HG03175 (cell line): ENCODE data around the gene YLPM1.

Source experiments
- ATAC-seq: cut with Tn5 transposase; IDR thresholded peaks from one replicate; pipeline ENCODE4 v1.9.1; 2021; ENCODE audit warnings: mild to moderate bottlenecking, moderate library complexity; ENCODE audit not compliant: unreplicated experiment

The YLPM1 gene

DNA sequence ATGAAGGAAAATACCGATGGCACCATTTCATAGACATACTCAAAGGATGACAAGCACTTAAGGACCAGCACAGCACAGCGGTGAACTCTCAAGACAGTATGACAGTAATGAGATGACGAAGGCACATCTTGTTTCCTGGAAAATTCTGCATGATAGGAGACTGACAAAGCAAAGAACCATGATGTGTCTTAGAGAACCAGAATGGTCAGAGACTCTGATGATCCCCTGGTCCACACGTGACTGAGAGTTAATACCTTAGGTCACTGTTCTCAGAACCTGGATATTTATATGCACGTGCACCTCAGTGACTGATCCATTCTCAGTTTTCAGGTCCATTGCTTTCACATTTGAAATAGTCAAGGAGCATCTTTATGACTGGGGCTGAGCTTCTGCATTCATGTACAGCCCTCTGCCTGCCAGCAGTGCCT is 77.5 kb downstream of the YLPM1 start:
- ATAC-seq, result peak; percentile 45

DNA sequence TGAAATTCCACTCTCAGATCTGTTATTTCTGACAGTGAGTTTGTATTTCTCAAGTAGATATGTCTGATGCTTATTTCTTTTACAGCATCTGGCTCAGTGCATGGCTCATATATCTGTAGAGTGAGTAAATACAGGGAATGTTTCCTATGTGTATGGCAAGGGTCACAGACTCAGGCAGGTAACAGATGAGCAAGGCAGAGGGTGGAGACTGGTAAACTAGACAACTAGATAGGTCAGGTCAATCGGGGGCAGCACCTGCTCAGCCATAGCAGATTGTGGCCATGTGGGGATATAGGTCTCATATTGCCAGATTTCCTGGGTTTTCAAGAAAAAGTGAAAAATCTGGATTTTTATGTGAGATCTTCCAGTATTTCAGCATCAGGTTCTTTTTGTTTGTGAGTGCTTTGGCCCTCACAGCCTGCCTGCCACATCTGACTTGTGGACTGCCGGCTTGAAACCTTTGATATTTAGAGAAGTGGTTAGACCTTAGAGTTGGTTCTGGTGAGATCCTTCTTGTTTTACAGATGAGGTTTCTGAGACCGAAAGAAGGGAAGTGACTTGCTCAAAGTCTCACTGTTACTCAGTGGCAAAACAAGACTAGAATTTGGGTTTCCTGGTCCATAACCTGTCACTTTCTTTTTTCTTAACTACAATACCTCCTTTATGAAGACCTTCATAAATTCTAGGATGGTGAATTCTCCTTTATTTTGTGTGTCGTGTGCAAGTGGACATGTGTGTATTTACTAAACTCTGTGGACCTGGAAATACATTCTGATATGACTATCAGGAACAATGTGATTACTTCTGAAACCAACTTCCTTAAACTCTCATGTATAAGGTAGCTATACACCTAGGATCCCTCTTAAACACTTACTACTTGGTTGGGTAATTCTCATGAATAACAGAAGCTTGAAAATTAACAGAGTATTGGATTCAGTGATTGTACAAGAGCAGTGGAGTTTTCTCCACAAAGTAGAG is 78.4 kb downstream of the YLPM1 start:
- ATAC-seq, result peak; percentile 92

DNA sequence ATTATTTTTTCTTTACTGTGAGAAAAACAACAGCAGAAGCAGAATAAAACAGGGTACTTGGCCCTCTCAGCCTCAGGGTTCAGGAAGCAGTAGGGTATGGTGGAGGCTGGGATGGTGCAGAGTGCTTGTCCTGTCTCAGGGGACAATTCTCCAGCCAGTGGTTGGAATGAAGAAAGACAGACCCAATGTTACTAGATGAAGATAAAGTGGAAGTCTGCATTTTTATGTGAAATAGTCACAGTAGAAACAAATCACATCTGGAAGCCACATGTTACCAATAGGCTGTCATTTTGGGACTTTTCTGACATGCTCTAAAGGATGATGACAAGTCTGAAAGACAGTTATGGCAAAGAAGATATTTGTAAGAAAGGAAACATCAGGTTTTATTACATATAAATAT is 80.5 kb downstream of the YLPM1 start:
- ATAC-seq, result no peak

DNA sequence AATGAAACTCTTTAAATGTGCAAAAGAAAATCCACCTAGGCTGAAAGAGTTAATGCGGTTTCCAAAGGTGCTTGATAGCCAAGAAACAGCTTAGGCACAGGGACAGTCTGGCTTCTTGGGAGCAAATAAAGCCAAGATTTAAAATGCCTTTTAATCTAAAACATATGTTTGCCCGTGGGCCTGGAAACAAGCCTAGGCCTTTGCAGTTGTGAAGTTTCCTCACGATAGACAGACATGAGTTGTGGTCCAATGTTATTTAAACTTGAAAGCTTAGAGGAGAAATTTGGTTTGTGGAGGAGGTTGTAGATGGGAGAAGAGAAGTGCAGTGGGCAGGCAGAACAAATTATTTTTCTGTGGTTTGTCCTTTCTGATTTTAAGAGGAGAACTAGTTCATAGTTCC is 83.1 kb downstream of the YLPM1 start:
- no peak for ATAC-seq

DNA sequence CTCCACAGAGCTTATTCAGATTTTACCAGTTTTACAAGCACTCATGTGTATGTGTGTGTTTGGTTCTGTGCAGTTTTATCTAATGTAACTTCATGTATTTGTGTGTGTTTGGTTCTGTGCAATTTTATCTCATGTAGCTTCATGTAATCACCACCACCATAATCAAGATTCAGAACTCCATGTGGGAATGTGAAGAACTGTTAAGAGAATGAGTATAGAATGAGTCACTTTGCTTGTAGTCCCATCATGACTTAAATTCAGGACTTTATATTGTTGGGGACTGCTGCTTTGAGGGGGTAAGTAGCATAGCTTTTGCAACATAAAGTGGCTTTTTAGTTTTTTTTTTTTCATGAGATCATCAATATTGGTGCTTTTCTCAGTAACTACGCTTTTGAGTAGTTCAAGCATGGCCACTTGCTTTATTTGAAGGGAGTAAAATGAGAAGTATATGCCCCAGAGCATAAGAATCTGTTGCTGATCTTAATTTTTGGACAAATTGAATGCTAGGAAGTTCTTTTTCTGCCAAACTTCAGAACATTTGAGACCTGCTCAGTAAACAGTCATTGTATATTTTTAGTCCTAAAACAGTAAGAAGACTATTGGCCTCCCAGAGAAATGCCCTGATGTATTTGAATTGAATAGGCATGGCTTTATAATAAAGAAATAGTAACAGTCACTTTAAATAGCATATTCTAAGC is 84.0 kb downstream of the YLPM1 start:
- ATAC-seq, result no peak

DNA sequence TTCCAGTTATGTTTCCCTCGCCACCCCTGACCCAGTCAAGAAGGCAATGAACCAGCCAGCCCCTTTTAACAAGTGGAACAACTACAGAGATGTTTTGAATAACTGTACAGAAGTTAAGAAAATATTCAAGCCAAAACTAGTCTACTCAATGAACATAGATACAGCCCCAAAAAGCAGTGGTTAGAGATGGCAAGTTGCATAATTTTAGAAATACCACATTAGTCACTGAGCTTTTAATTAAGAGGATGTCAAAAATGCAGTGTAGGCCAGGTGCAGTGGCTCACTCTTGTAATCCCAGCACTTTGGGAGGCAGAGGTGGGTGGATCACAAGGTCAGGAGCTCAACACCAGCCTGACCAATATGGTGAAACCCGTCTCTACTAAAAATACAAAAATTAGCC is 85.7 kb downstream of the YLPM1 start:
- no peak for ATAC-seq

DNA sequence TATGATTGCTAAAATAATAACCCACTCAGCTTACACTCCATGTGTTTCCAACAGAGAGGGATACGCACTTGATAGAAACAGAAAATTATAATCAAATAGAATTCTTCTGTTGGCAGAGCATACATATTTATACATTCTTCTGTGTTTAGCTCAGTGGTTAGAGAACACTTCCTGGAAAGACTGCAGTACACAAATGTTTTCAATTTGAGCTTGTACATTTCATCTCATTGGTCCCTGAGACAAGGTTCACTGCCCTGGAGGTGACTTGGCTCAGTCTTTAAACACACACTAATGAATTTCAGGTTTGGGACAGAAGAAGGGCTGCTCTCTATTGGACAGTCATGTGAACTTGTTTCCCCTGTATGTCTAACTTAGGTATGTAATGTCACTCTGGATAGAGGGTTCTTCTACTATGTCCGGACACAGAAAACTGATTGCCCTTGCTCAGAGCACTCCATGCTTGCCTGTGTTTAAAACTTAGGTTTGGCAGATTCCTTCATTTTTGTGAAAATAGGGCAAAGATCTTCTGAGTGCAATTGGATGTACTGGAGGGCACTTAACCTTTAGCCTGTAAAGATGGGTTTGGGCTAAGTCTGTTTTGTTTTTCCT is 89.9 kb downstream of the YLPM1 start:
- no peak for ATAC-seq

DNA sequence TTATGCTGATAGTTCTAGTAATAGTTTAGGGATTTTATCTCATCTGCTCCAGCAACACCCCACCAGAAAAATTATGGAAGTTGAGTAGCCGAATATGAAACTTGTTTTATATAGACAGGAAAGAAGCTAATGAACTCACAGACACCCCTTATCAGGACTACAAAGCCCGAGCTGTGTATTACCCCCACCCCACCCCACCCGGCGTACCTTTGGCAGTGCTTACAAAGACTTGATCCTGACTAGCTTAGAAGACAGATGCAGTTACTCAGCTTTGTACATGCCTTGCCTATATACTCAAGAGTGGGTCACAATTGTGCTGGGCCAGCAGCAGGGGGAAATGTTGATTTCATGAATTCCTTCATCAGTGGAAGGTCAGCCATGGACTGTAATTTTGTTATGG is 90.5 kb downstream of the YLPM1 start:
- no peak for ATAC-seq

DNA sequence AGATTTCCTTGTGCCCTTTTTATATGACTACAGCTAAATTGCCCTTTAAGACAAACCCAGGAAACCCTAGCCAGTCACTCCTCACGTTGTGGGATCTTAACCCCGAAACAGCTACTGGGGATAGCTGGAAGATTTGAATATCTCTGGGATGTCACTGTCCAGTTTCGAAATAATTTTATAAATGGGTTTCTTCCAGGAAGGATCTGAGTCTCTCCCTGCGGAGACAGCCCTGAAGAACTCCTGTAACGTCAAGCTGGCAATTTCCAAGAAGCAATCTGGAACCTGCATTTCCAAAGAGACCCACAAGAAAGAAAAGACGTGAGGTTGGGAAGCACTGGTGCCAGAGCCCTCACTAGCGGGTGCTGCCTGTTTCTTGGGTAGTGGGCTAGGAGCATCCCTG is 91.9 kb downstream of the YLPM1 start:
- ATAC-seq, result no peak

DNA sequence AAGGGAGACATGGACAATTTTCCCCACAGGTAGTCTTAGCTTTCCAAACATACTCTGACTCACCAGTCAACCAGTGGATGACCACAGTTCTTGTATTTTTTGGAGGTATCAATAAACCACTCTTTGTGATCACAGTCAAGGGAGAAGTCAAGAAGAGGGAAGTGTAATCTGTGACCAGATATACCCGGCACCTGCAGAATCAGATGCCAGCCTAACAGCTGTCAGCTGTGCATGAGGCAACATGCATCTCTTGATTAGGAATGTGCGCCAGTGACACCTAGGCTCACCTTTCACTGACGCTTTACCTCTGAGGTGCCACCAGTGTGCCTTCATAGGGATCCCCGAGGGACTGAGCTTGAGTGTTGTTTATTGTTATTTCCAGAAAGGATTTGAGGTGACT is 92.8 kb downstream of the YLPM1 start:
- ATAC-seq, result no peak

DNA sequence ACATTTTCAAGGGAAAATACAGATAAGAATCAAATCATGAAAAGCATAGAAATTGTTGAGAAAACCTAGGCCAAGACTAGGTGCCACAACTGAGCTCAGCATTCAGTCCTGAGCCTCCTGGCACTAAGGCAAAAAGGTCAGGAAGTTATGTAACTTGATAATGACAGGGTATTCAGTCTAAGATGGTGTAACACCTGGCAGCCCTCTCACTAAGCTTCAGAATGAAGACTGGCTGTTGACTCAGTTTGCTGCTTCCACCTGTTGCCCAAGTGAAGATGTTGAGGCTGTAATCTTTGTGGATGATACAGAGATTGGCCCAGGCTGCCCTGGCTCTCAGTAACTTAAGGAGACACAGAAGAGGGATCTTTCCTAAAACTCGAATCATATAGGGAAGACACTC is 93.2 kb downstream of the YLPM1 start:
- no peak for ATAC-seq

DNA sequence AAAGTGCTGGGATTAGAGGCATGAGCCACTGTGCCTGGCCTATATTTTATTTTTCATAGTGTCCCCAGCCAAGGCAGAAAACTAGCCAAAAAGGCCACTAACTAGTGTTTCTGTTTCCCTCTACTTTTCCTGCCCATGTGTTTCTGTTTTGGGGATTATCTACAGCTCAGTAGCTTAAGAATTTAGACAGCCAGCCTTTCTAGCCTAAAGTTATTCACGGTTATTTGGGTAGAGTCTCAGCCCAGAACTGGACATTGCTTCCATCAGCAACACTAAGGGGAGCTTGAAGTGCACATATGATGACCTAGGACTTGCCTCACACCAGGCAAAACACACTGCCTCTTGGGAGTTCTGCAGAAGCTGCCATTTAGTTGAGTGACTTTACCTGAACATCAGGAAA is 94.9 kb downstream of the YLPM1 start:
- ATAC-seq, result no peak

DNA sequence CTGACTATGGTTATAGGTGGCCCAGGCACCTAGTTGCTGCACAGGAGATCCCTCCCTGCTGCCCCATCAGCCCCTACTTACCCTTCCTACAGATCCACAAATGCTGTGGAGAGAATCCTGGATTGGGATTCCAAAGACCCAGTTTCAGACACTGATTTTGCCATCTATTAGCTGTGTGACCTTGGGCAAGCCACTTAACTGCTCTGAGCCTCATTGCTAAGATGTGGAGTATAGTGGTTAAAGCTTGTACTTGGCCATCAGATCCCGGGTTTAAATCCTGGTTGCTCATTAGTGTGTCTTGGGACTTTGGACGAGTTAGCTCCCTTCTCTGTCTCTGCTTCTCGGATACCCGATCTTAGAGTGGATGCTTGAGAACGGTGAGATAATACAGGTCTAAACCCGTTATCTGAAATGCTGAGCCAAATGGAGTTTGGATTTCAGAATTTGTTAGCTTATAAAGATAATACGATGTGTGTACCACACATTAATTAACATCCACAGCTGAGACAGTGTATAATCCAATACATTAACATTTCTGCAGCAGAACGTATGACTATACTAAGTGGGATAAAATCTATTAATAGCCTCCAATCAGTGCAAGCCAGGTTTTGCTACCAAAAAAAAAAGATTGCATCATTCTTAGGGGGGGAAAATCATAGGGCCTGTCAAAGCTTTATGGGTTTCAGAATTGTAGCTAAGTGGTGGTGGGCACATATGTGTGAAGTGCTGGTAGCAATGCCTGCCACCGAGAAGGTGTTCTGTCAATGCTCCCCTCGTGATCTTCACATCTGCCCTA is 96.8 kb downstream of the YLPM1 start:
- no peak for ATAC-seq

DNA sequence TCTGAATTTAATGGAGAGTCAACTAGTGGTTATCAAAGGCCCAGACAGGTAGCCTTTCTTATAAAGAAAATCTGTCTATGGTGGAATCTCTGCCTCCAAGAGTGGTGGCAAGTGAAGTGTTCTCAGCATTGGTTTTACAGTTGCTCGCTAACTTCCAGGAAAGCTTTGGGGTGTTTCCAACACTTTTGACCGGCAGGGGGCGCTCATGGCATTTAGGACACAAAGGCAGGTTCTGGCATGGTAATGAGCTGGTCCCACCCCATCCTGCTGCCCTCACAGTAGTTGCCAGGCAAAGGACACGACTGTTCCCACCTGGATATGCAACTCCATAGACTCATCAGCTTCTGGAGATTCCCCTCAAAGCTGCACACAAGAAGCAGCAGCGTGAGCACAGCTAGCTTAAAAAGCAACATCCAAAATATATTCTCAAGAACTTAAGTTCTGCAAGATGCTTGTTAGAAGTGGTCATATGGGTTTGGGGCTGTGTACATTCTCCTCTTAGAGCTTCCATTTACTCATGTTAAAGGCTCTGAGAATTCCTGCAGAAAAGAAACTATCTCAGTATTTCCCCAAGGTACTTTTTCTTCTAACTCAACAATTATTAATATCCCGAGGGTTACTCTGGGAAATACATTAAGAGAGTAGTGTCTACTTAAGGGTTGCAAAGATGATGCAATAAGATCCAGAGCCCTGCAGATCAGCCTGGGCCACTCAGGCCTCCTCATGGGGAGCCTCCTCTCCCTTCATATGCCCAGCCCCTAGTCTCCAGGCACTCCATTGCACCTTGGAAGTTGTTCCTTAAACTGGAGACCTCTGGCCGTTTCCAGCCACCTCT is 98.0 kb downstream of the YLPM1 start:
- no peak for ATAC-seq

DNA sequence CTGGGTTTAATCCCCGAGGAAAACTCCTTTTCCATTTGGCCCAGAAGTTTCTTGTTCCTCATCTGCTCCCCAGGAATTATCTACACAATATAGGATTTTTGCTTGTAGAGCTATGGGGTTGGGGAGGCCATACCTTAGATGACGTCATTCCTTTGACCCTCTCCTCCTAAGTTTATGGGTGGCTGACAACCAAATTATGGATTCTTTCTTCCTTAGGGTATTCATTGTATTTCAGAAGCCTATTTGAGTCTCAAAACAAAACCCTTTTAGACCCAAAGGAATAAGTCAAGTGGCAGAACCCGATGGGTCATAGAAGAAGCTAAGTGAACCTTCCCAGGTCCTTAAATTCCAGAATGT is 98.6 kb downstream of the YLPM1 start:
- no peak for ATAC-seq

DNA sequence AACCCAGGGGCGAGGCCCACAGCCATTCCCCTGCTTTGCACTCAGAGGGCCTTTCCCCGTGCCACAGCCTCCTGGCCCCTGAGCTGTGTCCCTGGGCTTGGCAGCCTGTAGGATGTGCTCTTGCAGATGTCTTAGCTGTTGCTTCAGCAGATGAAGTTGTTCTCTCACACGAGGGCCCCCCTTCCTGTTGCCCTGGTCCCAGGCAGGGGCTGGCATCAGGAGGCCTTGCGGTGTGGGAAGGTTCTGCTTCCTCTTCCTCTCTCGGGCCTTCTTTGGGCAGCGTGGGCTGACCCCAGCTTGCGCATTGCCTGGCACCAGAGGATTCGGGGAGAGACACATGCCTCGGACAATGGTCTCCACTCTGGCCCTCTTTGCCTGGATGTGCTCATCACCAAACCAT is 100.2 kb downstream of the YLPM1 start:
- no peak for ATAC-seq

DNA sequence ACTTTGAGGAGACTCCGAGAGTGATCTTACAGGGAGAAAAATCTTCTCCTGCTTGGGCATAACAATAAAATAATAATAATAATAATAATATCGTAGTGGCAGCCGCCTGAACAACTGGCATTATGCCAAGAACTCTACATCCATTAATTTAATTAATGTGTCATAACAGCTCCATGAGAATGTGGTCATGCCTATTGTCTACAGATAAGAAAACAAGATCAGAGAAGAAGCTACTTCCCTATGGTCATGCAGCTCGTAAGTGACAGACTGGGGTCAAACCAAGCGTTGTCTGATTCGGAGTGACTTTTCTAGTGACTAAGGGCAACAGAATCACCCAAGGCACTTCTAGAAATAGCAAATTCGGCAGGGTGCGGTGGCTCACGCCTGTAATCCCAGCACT is 101.1 kb downstream of the YLPM1 start:
- no peak for ATAC-seq

DNA sequence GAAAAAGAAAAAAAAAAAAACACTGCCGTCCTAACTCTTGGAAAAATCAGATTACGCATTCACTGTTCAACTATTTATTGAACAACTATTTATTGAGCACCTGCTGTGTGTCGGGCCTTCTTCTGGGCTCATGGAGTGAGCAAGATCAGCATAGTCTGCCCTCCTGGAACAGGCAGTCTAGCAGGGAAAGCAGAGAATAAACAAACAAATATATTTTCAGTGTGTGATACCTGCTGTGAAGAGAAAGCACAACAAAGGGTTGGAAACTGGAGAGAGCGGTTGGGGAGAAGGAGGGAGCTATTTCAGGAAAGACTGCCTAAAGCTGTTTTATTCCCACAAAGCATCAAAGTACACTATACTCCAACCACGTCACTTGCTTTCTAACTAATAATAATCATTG is 102.0 kb downstream of the YLPM1 start:
- ATAC-seq, result no peak

DNA sequence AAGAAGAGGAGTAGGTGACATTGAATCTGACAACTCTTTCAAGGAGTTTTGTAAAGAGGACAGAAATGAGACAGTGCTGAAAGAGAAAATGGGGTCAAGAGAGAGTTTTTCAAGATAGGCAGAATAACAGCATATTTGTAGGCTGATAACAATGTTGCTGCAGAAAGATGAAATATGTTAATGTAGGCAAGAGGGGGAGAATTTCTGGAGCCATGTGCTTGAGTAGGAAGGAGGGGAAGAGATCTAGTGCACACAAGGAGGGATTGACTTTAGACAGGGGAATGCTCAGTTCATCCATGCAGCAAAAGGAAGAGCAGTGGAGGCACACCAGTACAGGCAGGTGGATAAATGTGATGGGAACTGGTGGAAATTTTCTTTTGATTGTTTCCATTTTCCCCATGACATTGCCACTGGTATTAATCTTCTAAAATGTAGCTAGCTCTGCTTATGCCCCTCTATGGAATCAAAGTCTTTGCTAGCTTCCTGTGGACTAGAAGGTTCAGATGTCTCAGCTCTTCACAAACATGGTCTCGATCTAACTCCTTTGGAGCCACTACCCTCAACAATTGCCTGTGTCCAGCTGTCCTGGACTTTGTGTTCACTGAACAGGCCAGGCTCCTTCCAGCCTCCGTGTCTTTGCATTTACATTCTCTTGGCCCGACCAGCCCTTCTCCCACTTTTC is 103.7 kb downstream of the YLPM1 start:
- no peak for ATAC-seq

DNA sequence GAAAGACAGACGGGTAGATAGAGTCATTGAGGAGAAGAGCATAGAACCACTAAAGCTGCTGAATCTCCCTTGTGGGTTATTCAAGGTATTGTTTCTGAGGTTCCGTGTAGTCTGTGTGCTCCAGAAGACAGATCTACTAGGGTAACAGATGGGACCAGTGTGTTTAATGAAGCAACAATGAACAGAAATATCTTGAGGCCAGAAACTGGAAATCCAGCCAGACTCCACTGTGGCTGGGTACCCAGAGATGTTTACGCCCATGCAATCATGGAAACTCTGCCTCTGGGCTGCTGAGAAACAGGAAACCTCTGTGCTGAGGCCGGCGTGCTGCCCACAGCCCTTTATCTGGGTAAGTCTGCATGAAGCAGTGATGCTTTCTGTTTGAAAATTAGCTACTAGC is 104.6 kb downstream of the YLPM1 start:
- no peak for ATAC-seq
